Transverse colon (tissue), 4 donors: ENCODE data around the gene S100G. TPM values are rescaled to one million over a fixed set of nuclear protein-coding genes. Genes with fewer than 3 reads are reported as not detected.

Source experiments
- DNase-seq: peaks from one replicate; pipeline ENCODE4 v3.0.0-alpha.2; 2019
- H3K27ac ChIP-seq, 4 donors: fragments of 200-600 bp; sonication (generic); 2 replicates each; pipeline ENCODE4 v1.5.1; 2016 to 2018; ENCODE audit warnings: inconsistent platforms in 4 of 4
- H3K27me3 ChIP-seq: fragments of 200-600 bp; sonication (generic); 2 replicates; pipeline ENCODE4 v1.5.1; 2017; ENCODE audit warnings: inconsistent platforms
- H3K36me3 ChIP-seq, 4 donors: fragments of 200-600 bp; sonication (generic); 2 replicates each; pipeline ENCODE4 v1.5.1; 2017 to 2019; ENCODE audit warnings: inconsistent platforms in 4 of 4
- H3K4me1 ChIP-seq, 4 donors: fragments of 200-600 bp; sonication (generic); 2 replicates each; pipeline ENCODE4 v1.5.1; 2017 to 2020; ENCODE audit warnings: inconsistent platforms in 4 of 4
- H3K4me3 ChIP-seq, 4 donors: fragments of 200-600 bp; sonication (generic); 1 replicate in 1 of 4; 2 replicates in 3 of 4; pipeline versions ENCODE4 v1.5.1 to v1.6.1; 2017 to 2019; ENCODE audit warnings: inconsistent platforms in 4 of 4
- H3K9me3 ChIP-seq, 2 donors: fragments of 200-600 bp; sonication (generic); 2 replicates each; pipeline ENCODE4 v1.5.1; 2017 to 2019; ENCODE audit warnings: inconsistent platforms in 2 of 2
- EP300 ChIP-seq: sonication (generic); formaldehyde crosslinking; IDR thresholded peaks from one replicate; pipeline ENCODE4 v1.6.1; 2017; ENCODE audit warnings: antibody characterized with exemption, low read depth
- POLR2A ChIP-seq: fragments of 450-650 bp; IDR thresholded peaks from one replicate; pipeline ENCODE4 v1.6.1; 2016; ENCODE audit warnings: antibody characterized with exemption, mild to moderate bottlenecking, moderate library complexity
- POLR2AphosphoS5 ChIP-seq, 3 donors: sonication (generic); formaldehyde crosslinking; IDR thresholded peaks; one replicate each; pipeline ENCODE4 v1.6.1; 2016; ENCODE audit warnings: antibody characterized with exemption in 3 of 3
- WGBS, 2 donors: methylation state at CpG; one replicate each; pipeline ENCODE4 v1.1.5; 2018; ENCODE audit warnings: low coverage in 1 of 2; 5-methylcytosine and 5-hydroxymethylcytosine counted together
- in situ Hi-C, 4 donors: fragments of 200-750 bp; cut with MboI; loops; one replicate each; pipeline versions ENCODE4 v1.15.0 to v1.15.1; 2017; ENCODE audit warnings: low sequenced_read_pairs in 3 of 4, low pct_ligation_motif_present in 1 of 4, low pct_unique_long_range_greater_than_20kb in 1 of 4
- intact Hi-C: fragments of 100-400 bp; cut with DNase I; formaldehyde crosslinking; loops from one replicate; pipeline ENCODE4 v1.15.1; 2023; ENCODE audit warnings: low total_unique reads
- total RNA-seq, 4 donors: library from RNA; depleted of rRNA; stranded (reverse); fragments of >200 nt; gene quantifications; one replicate each; pipeline ENCODE4 v1.1.0, GENCODE V29; 2016
- TF ChIP-seq, protein P1 (sequence below), 5 experiments: fragments of 200-600 bp in 3 of 5; fragments of 450-650 bp in 2 of 5; sonication (generic) in 3 of 5; IDR thresholded peaks; 1 replicate in 2 of 5; 2 replicates in 3 of 5; pipeline ENCODE4 v1.5.1; 2016 to 2017; ENCODE audit warnings: antibody characterized with exemption in 5 of 5, inconsistent platforms in 3 of 5, mild to moderate bottlenecking in 2 of 5, moderate library complexity in 1 of 5

The S100G gene
- total RNA-seq, 4 donors from 2014 or later: not detected

DNA sequence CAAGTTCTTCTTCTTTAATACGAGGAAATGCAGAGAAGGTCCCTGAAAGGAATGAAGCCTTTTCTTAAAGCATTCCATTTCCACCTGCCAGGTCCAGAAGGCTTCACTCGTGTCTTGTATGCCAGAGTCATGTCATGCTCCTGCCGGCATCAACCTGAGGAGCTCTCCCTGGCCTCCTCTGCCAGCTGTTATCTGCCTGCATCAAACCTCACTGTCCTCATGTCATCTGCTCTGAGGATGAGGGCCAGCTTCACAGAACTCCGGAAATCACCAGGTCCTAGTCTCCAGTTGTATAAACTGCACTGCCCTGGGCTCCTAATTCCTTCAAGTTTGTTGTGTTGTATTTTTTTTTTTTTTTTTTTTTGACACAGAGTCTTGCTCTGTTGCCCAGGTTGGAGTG, 20.0 kb upstream of the S100G start:
- in situ Hi-C loops (no loop called here), intact Hi-C loops (no loop called here)
- H3K27me3 ChIP-seq: no peaks in the 10 kb centered on the region
- H3K4me3 ChIP-seq: no peak overlapping the region
- TF ChIP-seq EP300 (no peak), POLR2A (no peak), POLR2AphosphoS5 (IDR thresholded peaks at IDR 0.05) (no peak)
- TF ChIP-seq, protein P1, sequence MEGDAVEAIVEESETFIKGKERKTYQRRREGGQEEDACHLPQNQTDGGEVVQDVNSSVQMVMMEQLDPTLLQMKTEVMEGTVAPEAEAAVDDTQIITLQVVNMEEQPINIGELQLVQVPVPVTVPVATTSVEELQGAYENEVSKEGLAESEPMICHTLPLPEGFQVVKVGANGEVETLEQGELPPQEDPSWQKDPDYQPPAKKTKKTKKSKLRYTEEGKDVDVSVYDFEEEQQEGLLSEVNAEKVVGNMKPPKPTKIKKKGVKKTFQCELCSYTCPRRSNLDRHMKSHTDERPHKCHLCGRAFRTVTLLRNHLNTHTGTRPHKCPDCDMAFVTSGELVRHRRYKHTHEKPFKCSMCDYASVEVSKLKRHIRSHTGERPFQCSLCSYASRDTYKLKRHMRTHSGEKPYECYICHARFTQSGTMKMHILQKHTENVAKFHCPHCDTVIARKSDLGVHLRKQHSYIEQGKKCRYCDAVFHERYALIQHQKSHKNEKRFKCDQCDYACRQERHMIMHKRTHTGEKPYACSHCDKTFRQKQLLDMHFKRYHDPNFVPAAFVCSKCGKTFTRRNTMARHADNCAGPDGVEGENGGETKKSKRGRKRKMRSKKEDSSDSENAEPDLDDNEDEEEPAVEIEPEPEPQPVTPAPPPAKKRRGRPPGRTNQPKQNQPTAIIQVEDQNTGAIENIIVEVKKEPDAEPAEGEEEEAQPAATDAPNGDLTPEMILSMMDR (IDR thresholded peaks at IDR 0.05): no peak
- no peaks in the 10 kb centered on the region for H3K36me3 ChIP-seq
- DNase-seq: no peak
- WGBS, 2 donors: 75% methylated on average over 4 of the region's 4 CpGs; no CpG with 5 or more reads in 1 of the 2 donors
- H3K4me1 ChIP-seq: no peaks in the 10 kb centered on the region
- H3K9me3 ChIP-seq: no peaks in the 10 kb centered on the region
- H3K27ac ChIP-seq: no peak overlapping the region

DNA sequence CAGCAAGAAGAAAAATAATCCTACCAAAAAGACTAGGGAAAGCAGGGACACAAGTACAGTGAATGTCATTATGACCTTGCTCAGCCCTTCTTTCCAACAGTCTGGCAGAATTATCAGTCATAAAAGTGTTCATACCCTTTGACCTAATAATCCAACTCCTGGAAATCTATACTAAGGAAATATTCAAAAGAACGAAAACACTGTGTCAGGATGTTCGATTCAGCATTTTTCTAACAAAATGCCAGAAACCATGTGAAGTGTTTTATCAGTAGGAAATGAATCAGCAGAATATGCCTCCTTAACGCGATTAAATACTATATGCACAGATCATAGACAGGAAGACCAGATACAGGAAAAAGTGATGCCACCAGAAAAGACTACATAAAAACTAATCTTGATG, 16.2 kb upstream of the S100G start:
- DNase-seq: no peak
- Histone ChIP-seq H3K9me3 (no peaks in the 10 kb centered on the region), H3K36me3 (no peaks in the 10 kb centered on the region), H3K4me3 (no peak overlapping the region), H3K27ac (no peak overlapping the region), H3K27me3 (no peaks in the 10 kb centered on the region), H3K4me1 (no peaks in the 10 kb centered on the region)
- in situ Hi-C loops (no loop called here), intact Hi-C loops (no loop called here)
- TF ChIP-seq POLR2A (no peak), EP300 (no peak), POLR2AphosphoS5 (IDR thresholded peaks at IDR 0.05) (no peak)
- TF ChIP-seq, protein P1 (IDR thresholded peaks at IDR 0.05): no peak
- 78% methylated on average over 4 of the region's 4 CpGs; no CpG with 5 or more reads in 1 of the 2 donors for WGBS, 2 donors

DNA sequence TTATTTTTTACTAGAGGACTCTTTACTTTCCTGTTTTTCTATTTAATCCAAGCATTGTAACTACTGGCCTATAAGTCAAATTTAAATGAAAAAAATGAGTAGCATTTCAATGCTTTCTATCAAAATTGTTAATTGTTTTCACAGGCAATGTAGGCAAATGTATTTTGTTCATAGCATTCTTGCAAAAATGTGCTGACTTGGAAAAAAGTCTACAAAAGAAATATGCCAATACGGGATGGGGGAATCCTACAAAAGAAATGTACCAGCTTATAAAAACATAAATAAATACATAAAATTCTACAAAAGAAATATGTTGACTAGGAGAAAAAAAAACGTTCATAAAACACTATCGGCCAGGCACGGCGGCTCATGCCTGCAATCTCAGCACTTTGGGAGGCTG, 14.9 kb upstream of the S100G start:
- H3K27me3 ChIP-seq: no peaks in the 10 kb centered on the region
- no peak overlapping the region for H3K4me3 ChIP-seq
- intact Hi-C loops (no loop called here), in situ Hi-C loops (no loop called here)
- H3K27ac ChIP-seq: no peak overlapping the region
- DNase-seq: no peak
- H3K9me3 ChIP-seq: no peaks in the 10 kb centered on the region
- 88 to 96% methylated on average over 5 of the region's 5 CpGs for WGBS, 2 donors
- H3K36me3 ChIP-seq: no peaks in the 10 kb centered on the region
- H3K4me1 ChIP-seq: no peaks in the 10 kb centered on the region
- TF ChIP-seq EP300 (no peak), POLR2AphosphoS5 (IDR thresholded peaks at IDR 0.05) (no peak), POLR2A (no peak)
- TF ChIP-seq, protein P1 (IDR thresholded peaks at IDR 0.05): no peak

DNA sequence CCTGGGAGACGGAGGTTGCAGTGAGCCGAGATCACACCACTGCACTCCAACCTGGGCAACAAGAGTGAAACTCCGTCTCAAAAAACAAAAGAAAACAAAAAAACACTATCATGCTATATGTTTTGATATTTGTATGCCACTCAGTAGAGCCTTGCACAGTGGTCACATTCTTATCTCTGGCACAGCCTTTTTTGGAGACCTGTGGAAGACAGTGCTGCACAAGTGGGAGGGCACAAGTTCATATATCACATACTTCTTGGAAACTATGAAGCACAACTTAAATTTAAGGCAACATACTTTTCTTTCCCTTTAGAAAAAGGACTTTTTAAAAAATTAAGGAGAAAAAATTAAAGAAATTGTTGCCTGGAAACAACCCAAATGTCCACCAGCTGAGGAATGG, 14.4 kb upstream of the S100G start:
- TF ChIP-seq, protein P1 (IDR thresholded peaks at IDR 0.05): no peak
- TF ChIP-seq POLR2AphosphoS5 (IDR thresholded peaks at IDR 0.05) (no peak), EP300 (no peak), POLR2A (no peak)
- H3K4me1 ChIP-seq: no peaks in the 10 kb centered on the region
- WGBS, 2 donors: 94% methylated on average over 3 of the region's 3 CpGs; no CpG with 5 or more reads in 1 of the 2 donors
- H3K27me3 ChIP-seq: no peaks in the 10 kb centered on the region
- intact Hi-C loops: no loop called here
- in situ Hi-C loops: no loop called here
- H3K36me3 ChIP-seq: no peaks in the 10 kb centered on the region
- no peak overlapping the region for H3K4me3 ChIP-seq
- no peak for DNase-seq
- H3K27ac ChIP-seq: no peak overlapping the region
- no peaks in the 10 kb centered on the region for H3K9me3 ChIP-seq
